SK-N-MC (cell line): Measurements from ENCODE around the gene SHROOM2.

Experiments used
- DNase-seq: peaks from one replicate; pipeline ENCODE4 v3.0.0-alpha.2; 2011; ENCODE audit warnings: low read depth, low spot score
- H3K27ac ChIP-seq: fragments of 200-600 bp; sonication (generic); 2 replicates; pipeline ENCODE4 v1.5.1; 2016; ENCODE audit warnings: mixed run types
- H3K36me3 ChIP-seq: fragments of 200-600 bp; sonication (generic); 2 replicates; pipeline ENCODE4 v1.6.1; 2017; ENCODE audit warnings: antibody characterized with exemption, low read length, mixed read lengths; ENCODE audit not compliant: insufficient read depth
- H3K4me3 ChIP-seq: fragments of 200-600 bp; sonication (generic); 2 replicates; pipeline ENCODE4 v1.5.1; 2016
- H3K9ac ChIP-seq: fragments of 200-600 bp; sonication (generic); 2 replicates; pipeline ENCODE4 v1.8.0; 2017; ENCODE audit warnings: mixed run types, mixed read lengths; ENCODE audit not compliant: insufficient read length
- H3K9me3 ChIP-seq: fragments of 200-600 bp; sonication (generic); 2 replicates; pipeline ENCODE4 v1.6.1; 2017; ENCODE audit warnings: low read depth, mild to moderate bottlenecking, antibody characterized with exemption, low read length, moderate library complexity, mixed read lengths
- EZH2 ChIP-seq: fragments of 200-600 bp; sonication (generic); IDR thresholded peaks from one replicate; pipeline ENCODE4 v1.6.1; 2017; ENCODE audit warnings: antibody characterized with exemption
- FOXP2 ChIP-seq: optimal IDR thresholded peaks from 2 replicates; pipeline ENCODE3; 2011; ENCODE audit warnings: mild to moderate bottlenecking, moderate library complexity; ENCODE audit not compliant: insufficient read depth; ENCODE audit errors: extremely low read length, control extremely low read depth
- POLR2AphosphoS5 ChIP-seq: IDR thresholded peaks from 2 replicates; pipeline ENCODE4 v1.6.1; 2012; ENCODE audit warnings: mild to moderate bottlenecking, low read depth, low read length, borderline replicate concordance

Gene SHROOM2, protein sequence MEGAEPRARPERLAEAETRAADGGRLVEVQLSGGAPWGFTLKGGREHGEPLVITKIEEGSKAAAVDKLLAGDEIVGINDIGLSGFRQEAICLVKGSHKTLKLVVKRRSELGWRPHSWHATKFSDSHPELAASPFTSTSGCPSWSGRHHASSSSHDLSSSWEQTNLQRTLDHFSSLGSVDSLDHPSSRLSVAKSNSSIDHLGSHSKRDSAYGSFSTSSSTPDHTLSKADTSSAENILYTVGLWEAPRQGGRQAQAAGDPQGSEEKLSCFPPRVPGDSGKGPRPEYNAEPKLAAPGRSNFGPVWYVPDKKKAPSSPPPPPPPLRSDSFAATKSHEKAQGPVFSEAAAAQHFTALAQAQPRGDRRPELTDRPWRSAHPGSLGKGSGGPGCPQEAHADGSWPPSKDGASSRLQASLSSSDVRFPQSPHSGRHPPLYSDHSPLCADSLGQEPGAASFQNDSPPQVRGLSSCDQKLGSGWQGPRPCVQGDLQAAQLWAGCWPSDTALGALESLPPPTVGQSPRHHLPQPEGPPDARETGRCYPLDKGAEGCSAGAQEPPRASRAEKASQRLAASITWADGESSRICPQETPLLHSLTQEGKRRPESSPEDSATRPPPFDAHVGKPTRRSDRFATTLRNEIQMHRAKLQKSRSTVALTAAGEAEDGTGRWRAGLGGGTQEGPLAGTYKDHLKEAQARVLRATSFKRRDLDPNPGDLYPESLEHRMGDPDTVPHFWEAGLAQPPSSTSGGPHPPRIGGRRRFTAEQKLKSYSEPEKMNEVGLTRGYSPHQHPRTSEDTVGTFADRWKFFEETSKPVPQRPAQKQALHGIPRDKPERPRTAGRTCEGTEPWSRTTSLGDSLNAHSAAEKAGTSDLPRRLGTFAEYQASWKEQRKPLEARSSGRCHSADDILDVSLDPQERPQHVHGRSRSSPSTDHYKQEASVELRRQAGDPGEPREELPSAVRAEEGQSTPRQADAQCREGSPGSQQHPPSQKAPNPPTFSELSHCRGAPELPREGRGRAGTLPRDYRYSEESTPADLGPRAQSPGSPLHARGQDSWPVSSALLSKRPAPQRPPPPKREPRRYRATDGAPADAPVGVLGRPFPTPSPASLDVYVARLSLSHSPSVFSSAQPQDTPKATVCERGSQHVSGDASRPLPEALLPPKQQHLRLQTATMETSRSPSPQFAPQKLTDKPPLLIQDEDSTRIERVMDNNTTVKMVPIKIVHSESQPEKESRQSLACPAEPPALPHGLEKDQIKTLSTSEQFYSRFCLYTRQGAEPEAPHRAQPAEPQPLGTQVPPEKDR (N-terminal part only)

DNA sequence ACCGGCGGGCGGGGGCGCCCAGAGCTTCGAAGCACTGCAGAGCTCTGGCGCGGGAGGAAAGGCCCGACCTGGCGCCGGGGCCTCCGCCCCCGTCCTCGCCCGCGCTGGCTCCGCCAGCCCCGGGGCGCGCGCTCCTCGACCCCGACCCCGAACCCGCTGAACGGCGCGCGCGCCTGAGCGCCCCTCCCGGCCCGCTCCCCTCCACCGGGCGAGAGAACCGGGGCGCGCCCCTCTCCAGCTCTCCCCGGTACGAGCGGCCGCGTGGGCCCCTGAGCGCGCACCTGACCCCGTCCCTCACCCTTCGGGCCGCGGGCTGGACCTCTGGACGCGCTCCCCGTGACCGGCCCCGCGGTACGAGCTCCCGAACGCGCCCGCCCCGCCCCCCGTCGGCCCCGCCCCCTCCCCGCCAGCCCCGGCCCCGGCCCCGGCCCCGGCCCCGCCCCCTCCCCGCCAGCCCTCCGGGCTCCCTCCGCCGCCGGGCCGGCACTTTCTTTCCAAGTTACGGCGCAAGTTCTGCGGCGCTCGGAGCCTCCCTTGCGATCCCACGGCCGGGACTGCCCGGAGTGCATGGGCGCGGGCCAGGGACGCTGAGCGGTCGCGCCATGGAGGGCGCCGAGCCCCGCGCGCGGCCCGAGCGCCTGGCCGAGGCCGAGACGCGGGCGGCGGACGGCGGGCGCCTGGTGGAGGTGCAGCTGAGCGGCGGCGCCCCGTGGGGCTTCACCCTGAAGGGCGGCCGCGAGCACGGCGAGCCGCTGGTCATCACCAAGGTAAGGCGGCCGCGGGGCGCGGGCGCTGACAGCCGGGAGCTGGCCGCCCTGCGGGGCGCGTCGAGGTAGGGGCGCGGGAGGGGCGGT is at the start of gene SHROOM2:
Gene SHROOM2, plus strand, starts transcription at position 486 of the 854 bp plus-strand sequence. Its CDS starts 117 bp downstream, at position 603.
- H3K9ac ChIP-seq: no peak within 1 kb of the TSS
- no peak for DNase-seq
- H3K9me3 ChIP-seq: no peaks in the 10 kb centered on the region
- peak within 1 kb of the TSS; percentile 74 for H3K4me3 ChIP-seq
- TF ChIP-seq POLR2AphosphoS5 (no peak), FOXP2 (no peak), EZH2 (no peak)
- no peak within 1 kb of the TSS for H3K27ac ChIP-seq
- H3K36me3 ChIP-seq: no peaks in the 10 kb centered on the region

DNA sequence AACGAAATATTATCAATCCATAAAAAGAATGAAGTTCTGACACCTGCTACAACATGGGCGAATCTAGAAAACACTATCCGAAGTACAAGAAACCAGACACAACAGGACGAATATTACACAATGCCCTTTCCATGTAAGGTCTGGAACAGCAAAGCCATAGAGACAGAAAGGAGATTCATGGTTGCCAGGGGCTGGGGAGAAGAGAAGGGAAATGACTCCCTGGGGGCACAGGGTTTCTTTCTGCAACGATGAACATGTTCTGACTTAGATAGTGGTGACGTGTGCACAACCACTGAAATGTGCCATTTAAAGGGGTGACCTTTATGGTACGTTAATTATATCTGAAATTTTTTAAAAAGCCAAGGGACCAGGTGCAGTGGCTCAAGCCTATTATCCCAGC is 48.9 kb upstream of the SHROOM2 start:
- H3K9me3 ChIP-seq: no peaks in the 10 kb centered on the region
- DNase-seq: no peak
- TF ChIP-seq FOXP2 (no peak), POLR2AphosphoS5 (no peak), EZH2 (no peak)
- H3K9ac ChIP-seq: no peak overlapping the region
- no peak overlapping the region for H3K27ac ChIP-seq
- H3K4me3 ChIP-seq: no peak overlapping the region
- no peaks in the 10 kb centered on the region for H3K36me3 ChIP-seq

DNA sequence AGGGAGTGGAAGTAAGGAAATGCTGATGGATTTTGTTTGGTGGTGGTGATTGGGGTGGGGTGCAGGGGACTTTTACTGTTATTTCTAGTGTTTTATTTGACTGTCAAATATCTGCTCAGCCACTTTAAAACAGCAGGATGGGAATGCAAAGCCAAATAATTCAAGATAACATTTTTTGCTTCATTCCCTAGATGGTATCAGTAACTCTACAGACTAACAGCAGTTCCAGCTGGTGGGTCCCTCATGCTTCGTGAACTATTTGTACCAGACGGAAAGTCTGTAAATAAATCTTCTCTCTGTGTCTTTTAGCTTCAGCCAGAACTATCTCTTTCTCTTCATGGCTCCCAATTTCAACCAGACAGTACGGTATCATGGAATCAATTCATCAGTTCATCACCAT is 48.1 kb upstream of the SHROOM2 start:
- H3K4me3 ChIP-seq: no peak overlapping the region
- no peak for DNase-seq
- H3K9ac ChIP-seq: no peak overlapping the region
- no peaks in the 10 kb centered on the region for H3K36me3 ChIP-seq
- H3K9me3 ChIP-seq: no peaks in the 10 kb centered on the region
- TF ChIP-seq POLR2AphosphoS5 (no peak), FOXP2 (no peak), EZH2 (no peak)
- H3K27ac ChIP-seq: no peak overlapping the region

DNA sequence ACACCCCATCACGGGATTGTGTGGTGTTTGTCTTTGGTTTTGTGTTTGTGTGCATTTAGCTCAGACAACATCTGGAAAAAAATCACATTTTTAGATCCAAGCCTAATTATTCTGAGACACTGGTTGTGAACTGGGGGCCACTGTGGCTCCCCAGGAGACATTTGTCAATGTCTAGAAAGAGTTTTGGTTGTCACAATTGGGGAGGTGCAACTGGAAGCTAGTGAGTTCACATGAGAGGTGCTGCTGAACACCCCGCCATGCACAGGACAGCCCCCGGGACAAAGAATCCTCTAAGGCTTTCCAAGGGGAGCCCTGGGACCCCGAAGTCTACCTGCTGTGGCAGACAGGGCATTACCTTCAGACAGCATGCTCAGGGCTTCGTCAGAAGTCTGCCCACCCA is 47.1 kb upstream of the SHROOM2 start:
- H3K9ac ChIP-seq: no peak overlapping the region
- H3K4me3 ChIP-seq: no peak overlapping the region
- no peak overlapping the region for H3K27ac ChIP-seq
- TF ChIP-seq EZH2 (no peak), FOXP2 (no peak), POLR2AphosphoS5 (no peak)
- DNase-seq: no peak
- H3K9me3 ChIP-seq: no peaks in the 10 kb centered on the region
- H3K36me3 ChIP-seq: no peaks in the 10 kb centered on the region

DNA sequence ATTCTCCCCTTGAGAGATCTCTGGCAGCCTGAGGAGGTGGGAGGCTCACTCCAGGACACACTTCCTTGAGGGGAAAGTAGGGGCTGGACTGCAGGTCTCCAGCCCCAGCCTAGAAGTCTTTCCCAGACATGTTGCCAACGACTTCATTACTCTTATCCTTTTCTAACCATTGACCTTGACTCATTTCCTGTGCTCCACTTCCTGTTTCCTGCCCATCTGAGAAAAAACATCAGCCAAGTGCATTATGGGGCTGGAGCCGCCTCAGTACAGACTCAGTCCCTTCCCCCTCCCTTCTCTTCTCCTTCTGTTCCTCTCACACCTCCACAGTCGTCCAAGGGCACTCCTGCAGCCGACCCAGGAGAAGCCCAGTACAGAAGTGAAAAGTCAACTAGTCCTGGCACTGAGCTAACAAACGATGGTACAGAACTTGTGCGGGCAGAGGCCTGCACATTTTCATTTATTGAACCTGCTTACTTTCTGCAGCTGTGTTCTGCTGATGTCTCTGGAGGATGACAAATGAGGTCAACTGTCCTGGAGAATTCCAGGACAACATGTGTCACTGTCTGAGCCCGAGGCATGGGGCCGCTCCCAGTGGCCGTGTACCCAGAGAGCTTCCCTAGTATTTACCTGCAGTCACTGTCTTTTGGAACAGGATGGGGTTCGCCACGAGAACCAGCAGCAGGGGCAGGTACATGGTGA is 40.7 kb upstream of the SHROOM2 start:
- TF ChIP-seq FOXP2 (no peak), POLR2AphosphoS5 (no peak), EZH2 (no peak)
- H3K27ac ChIP-seq: no peak overlapping the region
- H3K9me3 ChIP-seq: no peaks in the 10 kb centered on the region
- H3K4me3 ChIP-seq: no peak overlapping the region
- DNase-seq: no peak
- no peak overlapping the region for H3K9ac ChIP-seq
- no peaks in the 10 kb centered on the region for H3K36me3 ChIP-seq

DNA sequence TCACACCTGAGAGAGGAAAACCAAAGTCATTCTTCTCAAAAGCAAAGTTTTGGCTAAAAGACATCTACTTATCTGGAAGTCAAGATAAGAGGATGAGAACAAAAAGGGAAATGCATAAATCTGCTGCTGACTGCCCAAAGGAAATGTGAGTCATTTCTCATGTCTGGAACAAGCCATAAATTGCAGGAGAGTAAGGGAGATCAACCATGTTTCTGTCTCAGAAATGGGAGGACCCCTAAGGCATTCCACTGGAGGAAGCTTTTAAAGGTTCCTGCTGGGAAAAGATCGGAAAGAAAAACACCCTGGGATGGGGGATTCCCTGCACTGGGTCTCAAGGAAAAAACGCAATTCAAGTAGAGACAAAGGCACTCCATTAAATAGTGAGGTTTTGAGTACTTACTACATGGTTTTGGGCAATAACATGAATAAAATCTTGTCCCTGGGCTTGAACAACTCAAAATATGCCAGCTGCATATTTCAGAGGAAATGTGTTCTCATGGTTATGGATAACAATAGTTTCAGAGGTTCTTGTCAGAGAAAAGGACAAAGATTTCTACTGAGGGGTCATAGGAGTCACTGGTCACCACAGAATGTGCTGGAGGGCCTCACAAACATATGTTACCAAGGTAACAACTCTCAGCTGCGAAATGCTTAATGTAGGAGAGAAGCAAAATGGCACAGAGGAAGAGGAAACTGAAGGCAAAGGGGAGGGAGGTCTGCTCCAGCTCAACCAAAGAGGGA is 39.9 kb upstream of the SHROOM2 start:
- H3K27ac ChIP-seq: no peak overlapping the region
- no peaks in the 10 kb centered on the region for H3K9me3 ChIP-seq
- no peak for TF ChIP-seq POLR2AphosphoS5
- no peaks in the 10 kb centered on the region for H3K36me3 ChIP-seq
- no peak overlapping the region for H3K9ac ChIP-seq
- H3K4me3 ChIP-seq: no peak overlapping the region
- DNase-seq: peak; percentile 10
